ENCODE results near the gene MYCBP2.

The MYCBP2 gene

GRCh38 chr13:77113496-77113895 lies 213.4 kb downstream of the MYCBP2 start:
- H3K9ac ChIP-seq (ENCODE audit: low read depth, low read length, poor library complexity), result no peak overlapping the region
- no peak overlapping the region for H2BK5ac ChIP-seq (ENCODE audit: low read length)
- peaks cover 7 to 11% of the 10 kb centered on the region in 2 donors for H3K9me3 ChIP-seq (replicated peaks in 1 of 2; ENCODE audit: control insufficient read depth in 2 of 2, insufficient read depth in 1 of 2, low read depth in 1 of 2, low read length in 2 of 2)
- no peak overlapping the region for H2BK120ac ChIP-seq (ENCODE audit: low read depth, low read length)
- no peak overlapping the region for H3K4me3 ChIP-seq (ENCODE audit: low read length in 2 of 2)
- H2BK15ac ChIP-seq (ENCODE audit: low read length), result no peak overlapping the region
- H2AK5ac ChIP-seq (ENCODE audit: low read depth, low read length), result no peak overlapping the region
- no peak overlapping the region for H4K8ac ChIP-seq (ENCODE audit: low read depth, low read length)
- no peak overlapping the region for H2AFZ ChIP-seq (ENCODE audit: low read length)
- no peak overlapping the region for H3K27ac ChIP-seq (replicated peaks; ENCODE audit: low read length)
- no peak overlapping the region for H3K23ac ChIP-seq (ENCODE audit: low read depth, low read length, poor library complexity)
- H3K4ac ChIP-seq (ENCODE audit: low read length), result no peak overlapping the region
- H3K14ac ChIP-seq (ENCODE audit: low read length), result no peak overlapping the region
- peaks cover 5 to 8% of the 10 kb centered on the region in 2 donors for H3K36me3 ChIP-seq (replicated peaks in 1 of 2; ENCODE audit: control insufficient read depth in 2 of 2, insufficient read depth in 2 of 2, low read length in 2 of 2)
- no peak overlapping the region for H3K18ac ChIP-seq (ENCODE audit: low read length)
- H3K79me1 ChIP-seq (ENCODE audit: low read depth, low read length), result no peaks in the 10 kb centered on the region
- H2BK12ac ChIP-seq (ENCODE audit: low read length), result no peak overlapping the region
- no peak for DNase-seq (ENCODE audit: low spot score)
- no peak overlapping the region for H3K4me2 ChIP-seq (ENCODE audit: insufficient read depth, low read length, poor library complexity, severe bottlenecking)
- peaks cover 0 to 2% of the 10 kb centered on the region in 2 donors for H3K4me1 ChIP-seq (ENCODE audit: control insufficient read depth in 2 of 2, insufficient read depth in 1 of 2, low read depth in 1 of 2, low read length in 2 of 2)
- no peaks in the 10 kb centered on the region for H3K27me3 ChIP-seq (ENCODE audit: control insufficient read depth in 3 of 3, insufficient read depth in 3 of 3, low read depth in 1 of 3, low read length in 3 of 3)
- no peak overlapping the region for H4K91ac ChIP-seq (ENCODE audit: low read depth, low read length, poor library complexity)

- H4K8ac ChIP-seq (ENCODE audit: low read depth, low read length), result no peak overlapping the region
- H2BK120ac ChIP-seq (ENCODE audit: low read depth, low read length), result no peak overlapping the region
- H2BK15ac ChIP-seq (ENCODE audit: low read length), result no peak overlapping the region
- no CpG with 5 or more reads among the region's 2 CpGs for WGBS, 2 donors (ENCODE audit: extremely low coverage in 2 of 2, insufficient read length in 2 of 2, insufficient replicate concordance in 1 of 2)
- peaks cover 5 to 8% of the 10 kb centered on the region in 2 donors for H3K9me3 ChIP-seq (replicated peaks in 1 of 2; ENCODE audit: control insufficient read depth in 2 of 2, insufficient read depth in 1 of 2, low read depth in 1 of 2, low read length in 2 of 2)
- H3K27me3 ChIP-seq (ENCODE audit: control insufficient read depth in 3 of 3, insufficient read depth in 3 of 3, low read depth in 1 of 3, low read length in 3 of 3), result no peaks in the 10 kb centered on the region
- no peak overlapping the region for H2BK5ac ChIP-seq (ENCODE audit: low read length)
- peaks cover 2% of the 10 kb centered on the region for H3K79me1 ChIP-seq (ENCODE audit: low read depth, low read length)
- no peak overlapping the region for H3K9ac ChIP-seq (ENCODE audit: low read depth, low read length, poor library complexity)
- H3K4me2 ChIP-seq (ENCODE audit: insufficient read depth, low read length, poor library complexity, severe bottlenecking), result no peak overlapping the region
- H3K18ac ChIP-seq (ENCODE audit: low read length), result no peak overlapping the region
- no peak overlapping the region for H4K91ac ChIP-seq (ENCODE audit: low read depth, low read length, poor library complexity)
- H3K4me3 ChIP-seq (ENCODE audit: low read length in 2 of 2), result no peak overlapping the region
- H3K4me1 ChIP-seq (ENCODE audit: control insufficient read depth in 2 of 2, insufficient read depth in 1 of 2, low read depth in 1 of 2, low read length in 2 of 2), result peaks cover 0 to 4% of the 10 kb centered on the region in 2 donors
- H3K23ac ChIP-seq (ENCODE audit: low read depth, low read length, poor library complexity), result no peak overlapping the region
- no peak for DNase-seq (ENCODE audit: low spot score)
- no peak overlapping the region for H2AK5ac ChIP-seq (ENCODE audit: low read depth, low read length)
- no peak overlapping the region for H3K14ac ChIP-seq (ENCODE audit: low read length)
- H2AFZ ChIP-seq (ENCODE audit: low read length), result no peak overlapping the region
- peaks cover 0 to 2% of the 10 kb centered on the region in 2 donors for H3K36me3 ChIP-seq (replicated peaks in 1 of 2; ENCODE audit: control insufficient read depth in 2 of 2, insufficient read depth in 2 of 2, low read length in 2 of 2)
- H3K27ac ChIP-seq (replicated peaks; ENCODE audit: low read length), result peak overlapping the region; percentile 46
- H3K4ac ChIP-seq (ENCODE audit: low read length), result no peak overlapping the region
- H2BK12ac ChIP-seq (ENCODE audit: low read length), result no peak overlapping the region
Measured at GRCh38 chr13:77105051-77105450, 221.8 kb downstream of the MYCBP2 start.

GRCh38 chr13:77099415-77099814 lies 227.5 kb downstream of the MYCBP2 start:
- H3K23ac ChIP-seq (ENCODE audit: low read depth, low read length, poor library complexity), result no peak overlapping the region
- DNase-seq (ENCODE audit: low spot score), result no peak
- peaks cover 0 to 2% of the 10 kb centered on the region in 2 donors for H3K4me1 ChIP-seq (ENCODE audit: control insufficient read depth in 2 of 2, insufficient read depth in 1 of 2, low read depth in 1 of 2, low read length in 2 of 2)
- WGBS, 2 donors (ENCODE audit: extremely low coverage in 2 of 2, insufficient read length in 2 of 2, insufficient replicate concordance in 1 of 2), result no CpG with 5 or more reads among the region's 3 CpGs
- no peak overlapping the region for H4K91ac ChIP-seq (ENCODE audit: low read depth, low read length, poor library complexity)
- no peak overlapping the region for H2BK120ac ChIP-seq (ENCODE audit: low read depth, low read length)
- H3K9me3 ChIP-seq (replicated peaks in 1 of 2; ENCODE audit: control insufficient read depth in 2 of 2, insufficient read depth in 1 of 2, low read depth in 1 of 2, low read length in 2 of 2), result peaks cover 0 to 4% of the 10 kb centered on the region in 2 donors
- H2BK15ac ChIP-seq (ENCODE audit: low read length), result no peak overlapping the region
- H3K79me1 ChIP-seq (ENCODE audit: low read depth, low read length), result no peaks in the 10 kb centered on the region
- H3K27ac ChIP-seq (replicated peaks; ENCODE audit: low read length), result no peak overlapping the region
- no peak overlapping the region for H3K18ac ChIP-seq (ENCODE audit: low read length)
- no peak overlapping the region for H3K4me2 ChIP-seq (ENCODE audit: insufficient read depth, low read length, poor library complexity, severe bottlenecking)
- no peak overlapping the region for H3K9ac ChIP-seq (ENCODE audit: low read depth, low read length, poor library complexity)
- no peak overlapping the region for H3K4ac ChIP-seq (ENCODE audit: low read length)
- no peak overlapping the region for H2BK5ac ChIP-seq (ENCODE audit: low read length)
- no peak overlapping the region for H3K4me3 ChIP-seq (ENCODE audit: low read length in 2 of 2)
- H4K8ac ChIP-seq (ENCODE audit: low read depth, low read length), result no peak overlapping the region
- H3K14ac ChIP-seq (ENCODE audit: low read length), result no peak overlapping the region
- no peak overlapping the region for H2BK12ac ChIP-seq (ENCODE audit: low read length)
- H3K36me3 ChIP-seq (replicated peaks in 1 of 2; ENCODE audit: control insufficient read depth in 2 of 2, insufficient read depth in 2 of 2, low read length in 2 of 2), result peaks cover 2 to 25% of the 10 kb centered on the region in 2 donors
- H2AFZ ChIP-seq (ENCODE audit: low read length), result no peak overlapping the region
- no peak overlapping the region for H2AK5ac ChIP-seq (ENCODE audit: low read depth, low read length)
- H3K27me3 ChIP-seq (ENCODE audit: control insufficient read depth in 3 of 3, insufficient read depth in 3 of 3, low read depth in 1 of 3, low read length in 3 of 3), result no peaks in the 10 kb centered on the region

- no peak overlapping the region for H3K4me2 ChIP-seq (ENCODE audit: insufficient read depth, low read length, poor library complexity, severe bottlenecking)
- H3K9ac ChIP-seq (ENCODE audit: low read depth, low read length, poor library complexity), result no peak overlapping the region
- H3K36me3 ChIP-seq (replicated peaks in 1 of 2; ENCODE audit: control insufficient read depth in 2 of 2, insufficient read depth in 2 of 2, low read length in 2 of 2), result peaks cover 2 to 40% of the 10 kb centered on the region in 2 donors
- H3K14ac ChIP-seq (ENCODE audit: low read length), result no peak overlapping the region
- no peak overlapping the region for H3K4me3 ChIP-seq (ENCODE audit: low read length in 2 of 2)
- H2AK5ac ChIP-seq (ENCODE audit: low read depth, low read length), result no peak overlapping the region
- DNase-seq (ENCODE audit: low spot score), result no peak
- no peak overlapping the region for H3K27ac ChIP-seq (replicated peaks; ENCODE audit: low read length)
- H3K18ac ChIP-seq (ENCODE audit: low read length), result no peak overlapping the region
- no peak overlapping the region for H2AFZ ChIP-seq (ENCODE audit: low read length)
- H2BK12ac ChIP-seq (ENCODE audit: low read length), result no peak overlapping the region
- no peak overlapping the region for H3K23ac ChIP-seq (ENCODE audit: low read depth, low read length, poor library complexity)
- H3K4me1 ChIP-seq (ENCODE audit: control insufficient read depth in 2 of 2, insufficient read depth in 1 of 2, low read depth in 1 of 2, low read length in 2 of 2), result no peaks in the 10 kb centered on the region
- H2BK5ac ChIP-seq (ENCODE audit: low read length), result no peak overlapping the region
- peaks cover 0 to 4% of the 10 kb centered on the region in 2 donors for H3K9me3 ChIP-seq (replicated peaks in 1 of 2; ENCODE audit: control insufficient read depth in 2 of 2, insufficient read depth in 1 of 2, low read depth in 1 of 2, low read length in 2 of 2)
- no peak overlapping the region for H2BK120ac ChIP-seq (ENCODE audit: low read depth, low read length)
- H4K8ac ChIP-seq (ENCODE audit: low read depth, low read length), result no peak overlapping the region
- H2BK15ac ChIP-seq (ENCODE audit: low read length), result no peak overlapping the region
- H3K27me3 ChIP-seq (ENCODE audit: control insufficient read depth in 3 of 3, insufficient read depth in 3 of 3, low read depth in 1 of 3, low read length in 3 of 3), result no peaks in the 10 kb centered on the region
- H4K91ac ChIP-seq (ENCODE audit: low read depth, low read length, poor library complexity), result no peak overlapping the region
- H3K4ac ChIP-seq (ENCODE audit: low read length), result no peak overlapping the region
- H3K79me1 ChIP-seq (ENCODE audit: low read depth, low read length), result no peaks in the 10 kb centered on the region
- WGBS, 2 donors (ENCODE audit: extremely low coverage in 2 of 2, insufficient read length in 2 of 2, insufficient replicate concordance in 1 of 2), result no CpG with 5 or more reads among the region's 4 CpGs
Measured at GRCh38 chr13:77095288-77095687, 231.6 kb downstream of the MYCBP2 start.

Measured in neuronal stem cell (in vitro differentiated cells).